Measurements from ENCODE around the gene CUL3.
A peak's percentile ranks its signal among the peaks of the same experiment; 100 is the strongest.

Gene CUL3

DNA sequence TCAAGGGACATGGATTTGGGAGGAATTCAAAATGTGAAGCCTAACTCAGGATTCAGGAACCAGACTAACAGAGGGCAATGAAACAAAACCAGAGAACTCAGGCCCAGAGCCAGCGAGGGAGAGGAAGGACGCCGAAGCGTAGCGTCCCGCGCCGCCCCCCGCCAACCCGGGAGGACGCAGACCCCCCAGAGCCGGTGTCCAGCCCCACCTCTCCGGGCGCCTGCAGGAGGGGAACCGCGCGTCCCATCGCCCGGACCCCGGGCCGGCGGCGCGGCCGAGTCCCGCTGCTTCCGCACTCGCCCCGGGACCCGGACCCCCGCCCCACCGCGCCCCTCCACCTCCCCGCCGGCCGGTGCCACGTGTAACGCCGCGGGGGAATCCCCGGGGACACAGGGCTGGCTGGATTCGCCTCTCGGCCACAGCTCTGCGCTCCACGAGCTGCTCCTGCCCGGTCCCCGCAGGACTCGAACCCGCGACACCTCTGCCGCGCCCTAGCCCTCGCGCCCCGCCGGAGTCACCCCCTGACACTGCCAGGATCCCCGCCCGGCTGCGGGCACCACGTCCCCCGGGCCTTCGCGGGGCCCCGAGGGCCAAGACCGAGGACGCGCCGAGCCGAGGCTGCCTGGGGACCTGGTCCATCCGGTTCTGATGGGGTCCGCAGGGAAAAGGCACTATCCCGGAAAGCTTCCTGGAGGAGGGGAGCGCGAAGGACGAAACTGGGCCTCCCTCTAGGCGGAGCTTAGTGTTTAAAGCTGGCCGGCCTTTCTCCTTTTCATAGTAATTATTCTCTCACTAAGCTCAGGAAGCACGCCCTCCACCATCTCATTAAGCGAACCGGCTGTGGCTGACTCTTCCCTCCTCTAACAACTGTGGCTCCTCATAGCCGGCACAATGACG, 142.8 kb downstream of the CUL3 start:
- peaks cover 38% of the 10 kb centered on the region for H3K27me3 Mint-ChIP-seq
- H3K36me3 Mint-ChIP-seq: no peaks in the 10 kb centered on the region

GRCh38 chr2:224440988-224441387, 144.2 kb downstream of the CUL3 start:
- Mint-ChIP-seq H3K4me3 (peak overlapping the region; percentile 82), H3K36me3 (no peaks in the 10 kb centered on the region), H3K4me1 (ENCODE audit: low read depth) (peaks cover 8% of the 10 kb centered on the region), H3K27ac (no peak overlapping the region), H3K9me3 (ENCODE audit: low read depth) (no peaks in the 10 kb centered on the region), H3K27me3 (peaks cover 38% of the 10 kb centered on the region)

More for the DNA sequence above, 142.8 kb downstream of the CUL3 start:
- peaks cover 8% of the 10 kb centered on the region for H3K4me1 Mint-ChIP-seq (ENCODE audit: low read depth)
- peak overlapping the region; percentile 82 for H3K4me3 Mint-ChIP-seq
- no peaks in the 10 kb centered on the region for H3K9me3 Mint-ChIP-seq (ENCODE audit: low read depth)
- H3K27ac Mint-ChIP-seq: no peak overlapping the region

DNA sequence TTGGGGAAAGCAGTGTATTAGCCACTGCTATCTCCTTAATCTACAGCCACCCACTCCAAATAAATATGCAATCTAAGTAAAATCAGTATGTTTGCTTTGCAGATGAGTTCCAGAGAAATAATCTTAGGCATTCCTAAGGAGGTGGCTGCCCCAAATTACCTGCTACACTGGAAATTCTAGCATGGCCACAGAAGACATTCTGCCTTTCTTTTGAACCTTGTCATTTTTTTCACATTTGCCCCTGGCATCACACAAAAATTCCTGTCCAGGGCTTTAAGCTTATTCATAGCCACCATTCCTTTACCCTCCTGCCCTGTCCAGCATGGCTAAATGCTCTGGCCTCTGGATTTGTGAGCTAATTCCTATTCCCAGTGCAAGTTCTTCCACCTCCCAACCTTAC, 146.4 kb downstream of the CUL3 start:
- peaks cover 29% of the 10 kb centered on the region for H3K27me3 Mint-ChIP-seq
- no peak overlapping the region for H3K4me3 Mint-ChIP-seq
- peaks cover 8% of the 10 kb centered on the region for H3K4me1 Mint-ChIP-seq (ENCODE audit: low read depth)
- no peak overlapping the region for H3K27ac Mint-ChIP-seq
- H3K36me3 Mint-ChIP-seq: no peaks in the 10 kb centered on the region
- H3K9me3 Mint-ChIP-seq (ENCODE audit: low read depth): no peaks in the 10 kb centered on the region

DNA sequence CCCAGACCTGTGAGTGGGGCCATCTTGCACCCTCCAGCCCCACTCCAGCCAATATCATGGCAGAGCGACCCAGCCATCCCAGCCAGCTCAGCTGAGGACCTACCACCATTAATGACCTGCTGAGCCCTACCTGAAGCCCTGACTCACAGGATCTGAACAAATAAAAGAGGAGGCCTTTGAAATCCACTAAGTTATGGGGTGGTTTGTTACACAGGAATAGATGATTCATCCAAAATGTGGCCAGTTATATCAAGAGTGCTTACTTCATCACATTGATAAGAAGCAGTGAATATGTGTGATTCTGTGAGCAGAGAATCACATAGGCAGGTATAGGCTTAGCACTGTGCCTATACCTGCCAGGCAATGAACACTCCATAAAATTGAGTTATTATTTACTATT, 148.5 kb downstream of the CUL3 start:
- Mint-ChIP-seq H3K4me3 (no peak overlapping the region), H3K27me3 (peaks cover 20% of the 10 kb centered on the region), H3K4me1 (ENCODE audit: low read depth) (peaks cover 2% of the 10 kb centered on the region), H3K27ac (no peak overlapping the region), H3K9me3 (ENCODE audit: low read depth) (no peaks in the 10 kb centered on the region), H3K36me3 (no peaks in the 10 kb centered on the region)

DNA sequence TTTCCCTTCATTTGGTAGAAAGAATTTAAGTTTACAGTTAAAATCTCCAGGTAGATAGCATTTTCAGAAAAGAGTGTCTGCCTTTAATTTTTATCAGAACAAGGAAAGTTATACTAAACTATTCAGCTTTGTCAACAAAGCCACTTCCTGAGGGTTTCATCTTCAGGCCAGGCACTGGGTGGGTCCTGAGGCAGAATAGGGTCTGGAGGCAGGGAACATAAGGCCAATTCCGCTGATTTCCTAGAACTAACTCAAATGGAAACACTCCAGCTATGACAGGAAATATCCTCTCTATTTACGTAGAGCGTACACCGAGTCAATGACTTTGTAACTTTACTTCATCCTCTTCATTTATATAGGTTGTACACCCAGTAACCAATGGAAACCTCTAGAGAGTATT, 150.5 kb downstream of the CUL3 start:
- Mint-ChIP-seq H3K9me3 (ENCODE audit: low read depth) (no peaks in the 10 kb centered on the region), H3K36me3 (no peaks in the 10 kb centered on the region), H3K4me1 (ENCODE audit: low read depth) (no peaks in the 10 kb centered on the region), H3K4me3 (no peak overlapping the region), H3K27me3 (peaks cover 5% of the 10 kb centered on the region), H3K27ac (no peak overlapping the region)

DNA sequence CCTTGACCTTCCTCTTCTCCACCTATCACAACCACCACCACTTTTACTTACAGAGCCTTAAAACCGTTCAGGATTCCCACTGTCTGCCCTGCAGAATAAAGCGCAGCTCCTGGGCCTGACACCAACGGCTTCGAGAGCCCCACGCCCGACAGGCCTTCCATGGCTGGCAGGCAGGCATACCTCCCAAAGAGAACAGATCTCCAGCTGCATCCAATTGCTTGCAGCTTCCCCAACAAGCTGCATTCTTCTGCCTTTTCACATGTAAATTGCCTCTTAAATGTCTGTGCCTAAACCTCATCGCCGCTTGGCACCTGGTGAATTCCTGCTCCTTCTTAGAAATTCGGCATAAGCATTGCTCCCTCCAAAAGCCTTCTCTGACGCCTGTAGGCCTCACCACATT, 151.7 kb downstream of the CUL3 start:
- no peaks in the 10 kb centered on the region for H3K9me3 Mint-ChIP-seq (ENCODE audit: low read depth)
- H3K36me3 Mint-ChIP-seq: no peaks in the 10 kb centered on the region
- H3K4me3 Mint-ChIP-seq: no peak overlapping the region
- H3K4me1 Mint-ChIP-seq (ENCODE audit: low read depth): no peaks in the 10 kb centered on the region
- H3K27ac Mint-ChIP-seq: no peak overlapping the region
- H3K27me3 Mint-ChIP-seq: no peaks in the 10 kb centered on the region

- H3K36me3 Mint-ChIP-seq: no peaks in the 10 kb centered on the region
- H3K27me3 Mint-ChIP-seq: no peaks in the 10 kb centered on the region
- no peak overlapping the region for H3K4me3 Mint-ChIP-seq
- no peaks in the 10 kb centered on the region for H3K9me3 Mint-ChIP-seq (ENCODE audit: low read depth)
- no peaks in the 10 kb centered on the region for H3K4me1 Mint-ChIP-seq (ENCODE audit: low read depth)
- H3K27ac Mint-ChIP-seq: no peak overlapping the region
Observed at GRCh38 chr2:224432003-224432579, 153.1 kb downstream of the CUL3 start.

GRCh38 chr2:224429441-224429810, 155.7 kb downstream of the CUL3 start:
- H3K9me3 Mint-ChIP-seq (ENCODE audit: low read depth): peaks cover 4% of the 10 kb centered on the region
- peaks cover 2% of the 10 kb centered on the region for H3K36me3 Mint-ChIP-seq
- H3K4me1 Mint-ChIP-seq (ENCODE audit: low read depth): no peaks in the 10 kb centered on the region
- no peak overlapping the region for H3K4me3 Mint-ChIP-seq
- H3K27me3 Mint-ChIP-seq: no peaks in the 10 kb centered on the region
- no peak overlapping the region for H3K27ac Mint-ChIP-seq

DNA sequence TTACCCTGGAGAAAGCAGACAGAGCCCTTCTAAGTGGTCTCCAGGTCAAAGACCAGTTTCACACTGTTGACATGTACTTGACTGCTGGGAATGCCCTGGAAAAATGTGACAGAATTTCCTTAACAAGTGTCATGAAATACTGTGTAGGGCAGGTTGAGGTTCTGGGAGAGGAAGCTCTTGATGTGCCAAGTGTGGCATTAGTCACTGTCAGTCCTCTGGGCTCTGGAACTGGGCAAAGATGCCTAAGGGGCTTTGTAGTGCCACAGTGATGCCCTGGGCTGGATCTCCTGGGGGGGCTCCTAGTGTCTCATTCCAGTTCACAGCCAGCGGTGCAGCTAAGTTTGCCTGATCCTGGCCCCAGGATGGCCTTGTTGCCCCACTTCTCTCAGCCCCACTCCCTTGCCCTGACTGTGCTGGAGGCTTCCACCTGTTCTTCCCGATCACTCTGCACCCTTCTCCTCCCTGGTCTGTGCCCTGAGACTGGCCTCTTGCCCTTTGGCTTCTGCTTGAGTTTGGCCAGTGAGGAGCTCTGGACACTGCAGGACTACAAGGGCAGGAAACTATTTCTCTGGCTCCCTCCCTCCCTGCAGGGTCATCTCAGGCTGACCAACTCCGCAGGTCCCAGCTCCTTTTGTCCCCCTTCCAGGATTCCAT, 156.2 kb downstream of the CUL3 start:
- H3K36me3 Mint-ChIP-seq: peaks cover 2% of the 10 kb centered on the region
- H3K4me3 Mint-ChIP-seq: no peak overlapping the region
- no peaks in the 10 kb centered on the region for H3K4me1 Mint-ChIP-seq (ENCODE audit: low read depth)
- no peaks in the 10 kb centered on the region for H3K27me3 Mint-ChIP-seq
- H3K27ac Mint-ChIP-seq: no peak overlapping the region
- peaks cover 9% of the 10 kb centered on the region for H3K9me3 Mint-ChIP-seq (ENCODE audit: low read depth)

GRCh38 chr2:224427471-224427870, 157.7 kb downstream of the CUL3 start:
- Mint-ChIP-seq H3K27ac (no peak overlapping the region), H3K27me3 (no peaks in the 10 kb centered on the region), H3K36me3 (peaks cover 2% of the 10 kb centered on the region), H3K4me3 (no peak overlapping the region), H3K4me1 (ENCODE audit: low read depth) (no peaks in the 10 kb centered on the region), H3K9me3 (ENCODE audit: low read depth) (peaks cover 10% of the 10 kb centered on the region)

DNA sequence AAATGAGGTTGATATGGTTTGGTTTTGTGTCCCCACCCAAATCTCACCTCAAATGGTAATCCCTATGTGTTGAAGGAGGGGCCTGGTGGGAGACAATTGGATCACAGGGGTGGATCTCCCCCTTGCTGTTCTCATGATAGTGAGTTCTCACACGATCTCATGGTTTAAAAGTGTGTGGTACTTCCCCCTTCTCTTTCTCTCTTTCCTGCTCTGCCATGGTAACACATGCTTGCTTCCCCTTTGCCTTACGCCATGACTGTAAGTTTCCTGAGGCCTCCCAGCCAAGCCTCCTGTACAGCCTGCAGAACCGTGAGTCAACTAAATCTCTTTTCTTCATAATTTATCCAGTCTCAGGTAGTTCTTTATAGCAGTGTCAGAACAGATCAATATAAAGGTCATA, 158.5 kb downstream of the CUL3 start:
- Mint-ChIP-seq H3K4me1 (ENCODE audit: low read depth) (no peaks in the 10 kb centered on the region), H3K27me3 (no peaks in the 10 kb centered on the region), H3K9me3 (ENCODE audit: low read depth) (peaks cover 10% of the 10 kb centered on the region), H3K36me3 (peaks cover 2% of the 10 kb centered on the region), H3K4me3 (no peak overlapping the region), H3K27ac (no peak overlapping the region)

GRCh38 chr2:224421065-224421464, 164.1 kb downstream of the CUL3 start:
- Mint-ChIP-seq H3K9me3 (ENCODE audit: low read depth) (peaks cover 13% of the 10 kb centered on the region), H3K4me3 (no peak overlapping the region), H3K4me1 (ENCODE audit: low read depth) (no peaks in the 10 kb centered on the region), H3K36me3 (peaks cover 4% of the 10 kb centered on the region), H3K27me3 (no peaks in the 10 kb centered on the region), H3K27ac (no peak overlapping the region)
